IMR-90 (cell line): Measurements from ENCODE around the gene LINGO1. TPM values are rescaled to one million over a fixed set of nuclear protein-coding genes. Genes with fewer than 3 reads are reported as not detected.

Experiments used
- ATAC-seq: fragments of 200-7000 bp; cut with Tn5 transposase; 2 replicates; pipeline ENCODE4 v1.9.1; 2020; ENCODE audit warnings: low read depth, mild to moderate bottlenecking, moderate library complexity
- BruUV-seq: library from RNA; stranded (reverse); fragments of 400-500 nt; replicated peaks from 2 replicates; lab custom pipeline; 2021; lab: Mats Ljungman, UMichigan
- CTCF ChIA-PET: fragments of 300-600 bp; formaldehyde crosslinking; extraction: SDS; loops from one replicate; lab custom pipeline; 2021; ENCODE audit warnings: antibody characterized with exemption; lab: Yijun Ruan, JAX
- POLR2A ChIA-PET: fragments of 300-600 bp; sonication (Branson Sonifier 250); formaldehyde crosslinking; loops from one replicate; lab custom pipeline; 2022; ENCODE audit warnings: antibody characterized with exemption; ENCODE audit not compliant: unreplicated experiment; lab: Charles Lee
- DNase-seq: peaks from one replicate; pipeline ENCODE4 v3.0.0; 2013
- H2AFZ ChIP-seq: replicated peaks from 2 replicates; pipeline ENCODE3; 2013; ENCODE audit warnings: low read length, mild to moderate bottlenecking; ENCODE audit not compliant: poor library complexity
- H2AK5ac ChIP-seq: 2 replicates; pipeline ENCODE4 v1.6.1; 2013; ENCODE audit warnings: low read depth, low read length, inconsistent platforms
- H2AK9ac ChIP-seq: replicated peaks from 2 replicates; pipeline ENCODE3; 2013; ENCODE audit warnings: mild to moderate bottlenecking, low read depth, low read length, moderate library complexity; ENCODE audit not compliant: poor library complexity
- H2BK120ac ChIP-seq: 2 replicates; pipeline ENCODE4 v1.6.1; 2013; ENCODE audit warnings: low read depth, low read length, inconsistent platforms
- H2BK15ac ChIP-seq: 3 replicates; pipeline ENCODE4 v1.6.1; 2013; ENCODE audit warnings: low read depth, low read length, inconsistent platforms
- H2BK20ac ChIP-seq: 2 replicates; pipeline ENCODE4 v1.6.1; 2013; ENCODE audit warnings: low read depth, mild to moderate bottlenecking, inconsistent platforms, low read length, moderate library complexity
- H2BK5ac ChIP-seq: 2 replicates; pipeline ENCODE4 v1.6.1; 2013; ENCODE audit warnings: mild to moderate bottlenecking, low read depth, low read length, inconsistent platforms; ENCODE audit not compliant: poor library complexity, severe bottlenecking
- H3K14ac ChIP-seq: replicated peaks from 2 replicates; pipeline ENCODE4 v1.6.1; 2013; ENCODE audit warnings: low read depth, low read length, inconsistent platforms
- H3K18ac ChIP-seq: 2 replicates; pipeline ENCODE4 v1.6.1; 2013; ENCODE audit warnings: low read depth, low read length, control low read depth
- H3K23ac ChIP-seq: 2 replicates; pipeline ENCODE4 v1.6.1; 2013; ENCODE audit warnings: low read depth, low read length, inconsistent platforms
- H3K27ac ChIP-seq: 2 replicates; pipeline ENCODE4 v1.5.1; 2013; ENCODE audit warnings: mild to moderate bottlenecking, control low read depth, low read length; ENCODE audit not compliant: insufficient read depth
- H3K27me3 ChIP-seq: 2 replicates; pipeline ENCODE4 v1.6.1; 2013; ENCODE audit warnings: low read length; ENCODE audit not compliant: control insufficient read depth, insufficient read depth
- H3K36me3 ChIP-seq: 2 replicates; pipeline ENCODE4 v1.6.1; 2013; ENCODE audit warnings: low read length, mixed read lengths; ENCODE audit not compliant: control insufficient read depth, insufficient read depth
- H3K4ac ChIP-seq: 2 replicates; pipeline ENCODE4 v1.6.1; 2013; ENCODE audit warnings: low read depth, low read length, inconsistent platforms
- H3K4me1 ChIP-seq: 2 replicates; pipeline ENCODE4 v1.6.1; 2013; ENCODE audit warnings: low read length, mixed read lengths; ENCODE audit not compliant: control insufficient read depth, insufficient read depth
- H3K4me2 ChIP-seq: 2 replicates; pipeline ENCODE4 v1.6.1; 2013; ENCODE audit warnings: low read depth, mild to moderate bottlenecking, control low read depth, low read length, moderate library complexity
- H3K4me3 ChIP-seq: 2 replicates; pipeline ENCODE4 v1.5.1; 2013; ENCODE audit warnings: low read depth, mild to moderate bottlenecking, control low read depth, low read length, moderate library complexity; ENCODE audit not compliant: insufficient read depth
- H3K56ac ChIP-seq: 2 replicates; pipeline ENCODE4 v1.6.1; 2013; ENCODE audit warnings: low read length, inconsistent platforms; ENCODE audit not compliant: insufficient read depth; ENCODE audit errors: extremely low read depth
- H3K79me1 ChIP-seq, 2 experiments: 2 replicates each; pipeline ENCODE4 v1.6.1; 2013; ENCODE audit warnings: low read length in 2 of 2, inconsistent platforms in 1 of 2, low read depth in 1 of 2
- H3K9ac ChIP-seq: 2 replicates; pipeline ENCODE4 v1.6.1; 2013; ENCODE audit warnings: low read depth, low read length, control low read depth
- H3K9me1 ChIP-seq: 2 replicates; pipeline ENCODE4 v1.6.1; 2013; ENCODE audit warnings: low read length, inconsistent platforms; ENCODE audit not compliant: insufficient read depth
- H3K9me3 ChIP-seq: 2 replicates; pipeline ENCODE4 v1.6.1; 2013; ENCODE audit warnings: low read length; ENCODE audit not compliant: control insufficient read depth, insufficient read depth
- H4K20me1 ChIP-seq: 2 replicates; pipeline ENCODE4 v1.6.1; 2013; ENCODE audit warnings: low read length, inconsistent platforms; ENCODE audit not compliant: insufficient read depth
- H4K5ac ChIP-seq: 2 replicates; pipeline ENCODE4 v1.6.1; 2013; ENCODE audit warnings: mild to moderate bottlenecking, low read depth, low read length, control low read depth
- H4K8ac ChIP-seq, 2 experiments: 2 replicates each; pipeline ENCODE4 v1.6.1; 2013; ENCODE audit warnings: low read depth in 2 of 2, low read length in 2 of 2, control low read depth in 1 of 2, inconsistent platforms in 1 of 2
- H4K91ac ChIP-seq: 2 replicates; pipeline ENCODE4 v1.6.1; 2013; ENCODE audit warnings: low read depth, low read length, inconsistent platforms; ENCODE audit not compliant: insufficient read depth
- WGBS, 2 experiments: methylation state at CpG; one replicate each; pipeline versions ENCODE4 v1.1.5 to v1.1.7; 2013; ENCODE audit warnings: missing lambda C conversion rate in 2 of 2; ENCODE audit not compliant: insufficient read length in 1 of 2; ENCODE audit errors: extremely low coverage in 2 of 2; 5-methylcytosine and 5-hydroxymethylcytosine counted together
- dilution Hi-C: fragments of 300-500 bp; cut with HindIII; formaldehyde crosslinking; loops from one replicate; pipeline ENCODE4 v1.14.3; 2018; ENCODE audit warnings: low sequenced_read_pairs; ENCODE audit not compliant: unreplicated experiment
- in situ Hi-C: fragments of 300-500 bp; cut with MboI; formaldehyde crosslinking; loops from 3 replicates; pipeline ENCODE4 v1.14.3; 2019; ENCODE audit warnings: low sequenced_read_pairs, inconsistent platforms, mixed read lengths
- intact Hi-C: fragments of 100-400 bp; cut with micrococcal nuclease; formaldehyde crosslinking; loops from 2 replicates; pipeline ENCODE4 v1.10.0; 2022
- polyA plus RNA-seq, 3 experiments: library from polyadenylated mRNA; depleted of rRNA; stranded (reverse); fragments of >200 nt; gene quantifications; 2 replicates each; pipeline ENCODE4 v1.2.3, GENCODE V29; 2012; ENCODE audit warnings: low replicate concordance in 1 of 3
- total RNA-seq: library from RNA; depleted of rRNA; stranded (reverse); fragments of >200 nt; gene quantifications from 2 replicates; pipeline ENCODE4 v1.2.3, GENCODE V29; 2012
- TF ChIP-seq, protein P1 (sequence below): conservative IDR thresholded peaks from 2 replicates; pipeline ENCODE4 v1.5.1; 2012; ENCODE audit warnings: mild to moderate bottlenecking, low read depth, low read length, improper control_type of control experiment

Gene LINGO1
- total and polyA plus RNA-seq, 2 of the 4 experiments (the other 2 are of a cell fraction) = 0.05 TPM; not detected in 1

DNA sequence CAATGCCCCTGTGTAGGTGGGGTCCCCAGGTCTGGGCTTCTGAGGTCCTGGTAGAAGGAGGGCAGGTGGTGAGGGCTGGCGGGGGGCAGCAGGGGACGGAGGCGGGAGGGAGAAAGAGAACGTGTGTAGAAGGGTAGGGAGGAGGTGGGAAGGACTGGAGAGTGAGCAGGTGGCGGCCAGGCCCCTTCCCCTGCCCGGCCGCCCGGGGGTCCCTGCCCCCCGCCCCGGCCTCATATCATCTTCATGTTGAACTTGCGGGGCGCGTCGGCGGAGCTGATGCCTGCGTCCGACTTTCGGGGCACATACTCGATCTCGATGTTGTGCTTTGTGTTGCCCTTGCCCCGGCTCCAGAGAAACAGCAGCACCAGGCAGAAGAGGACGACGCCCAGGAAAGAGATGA lies 18.9 kb downstream of the LINGO1 start:
- ChIA-PET POLR2A (no interaction called here), CTCF (no interaction called here)
- H3K18ac ChIP-seq = no peak overlapping the region
- no peak overlapping the region for H4K8ac ChIP-seq
- no peak overlapping the region for H3K23ac ChIP-seq
- no peaks in the 10 kb centered on the region for H4K20me1 ChIP-seq
- no peak overlapping the region for H3K14ac ChIP-seq
- H3K4ac ChIP-seq = no peak overlapping the region
- dilution Hi-C loops = no loop called here
- H2AFZ ChIP-seq = no peak overlapping the region
- in situ Hi-C loops = no loop called here
- no peak overlapping the region for H2BK5ac ChIP-seq
- no peak overlapping the region for H4K5ac ChIP-seq
- H3K9me1 ChIP-seq = no peaks in the 10 kb centered on the region
- no peaks in the 10 kb centered on the region for H3K79me1 ChIP-seq
- no peak overlapping the region for H3K9ac ChIP-seq
- no peak overlapping the region for H3K4me2 ChIP-seq
- H4K91ac ChIP-seq = no peak overlapping the region
- ATAC-seq (no peak), DNase-seq (no peak)
- WGBS, 2 experiments = 96% methylated on average over 9 of the region's 23 CpGs; no CpG with 5 or more reads in 1 of the 2 experiments
- TF ChIP-seq, protein P1, sequence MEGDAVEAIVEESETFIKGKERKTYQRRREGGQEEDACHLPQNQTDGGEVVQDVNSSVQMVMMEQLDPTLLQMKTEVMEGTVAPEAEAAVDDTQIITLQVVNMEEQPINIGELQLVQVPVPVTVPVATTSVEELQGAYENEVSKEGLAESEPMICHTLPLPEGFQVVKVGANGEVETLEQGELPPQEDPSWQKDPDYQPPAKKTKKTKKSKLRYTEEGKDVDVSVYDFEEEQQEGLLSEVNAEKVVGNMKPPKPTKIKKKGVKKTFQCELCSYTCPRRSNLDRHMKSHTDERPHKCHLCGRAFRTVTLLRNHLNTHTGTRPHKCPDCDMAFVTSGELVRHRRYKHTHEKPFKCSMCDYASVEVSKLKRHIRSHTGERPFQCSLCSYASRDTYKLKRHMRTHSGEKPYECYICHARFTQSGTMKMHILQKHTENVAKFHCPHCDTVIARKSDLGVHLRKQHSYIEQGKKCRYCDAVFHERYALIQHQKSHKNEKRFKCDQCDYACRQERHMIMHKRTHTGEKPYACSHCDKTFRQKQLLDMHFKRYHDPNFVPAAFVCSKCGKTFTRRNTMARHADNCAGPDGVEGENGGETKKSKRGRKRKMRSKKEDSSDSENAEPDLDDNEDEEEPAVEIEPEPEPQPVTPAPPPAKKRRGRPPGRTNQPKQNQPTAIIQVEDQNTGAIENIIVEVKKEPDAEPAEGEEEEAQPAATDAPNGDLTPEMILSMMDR = no peak
- H3K27me3 ChIP-seq = peaks cover 31% of the 10 kb centered on the region
- no peak overlapping the region for H2AK5ac ChIP-seq
- H3K9me3 ChIP-seq = no peaks in the 10 kb centered on the region
- no peak overlapping the region for H2BK15ac ChIP-seq
- H3K27ac ChIP-seq = no peak overlapping the region
- no peak overlapping the region for H2BK20ac ChIP-seq
- no peak overlapping the region for H2BK120ac ChIP-seq
- H2AK9ac ChIP-seq = no peak overlapping the region
- no peak overlapping the region for H3K56ac ChIP-seq
- H3K4me1 ChIP-seq = no peaks in the 10 kb centered on the region
- H3K4me3 ChIP-seq = no peak overlapping the region
- intact Hi-C loops = no loop called here
- no peaks in the 10 kb centered on the region for H3K36me3 ChIP-seq
- no TSS peak for BruUV-seq
